Bronchial epithelial cell (primary cell): ENCODE measurements around the gene PEX11B. TPM values are rescaled to one million over a fixed set of nuclear protein-coding genes. Genes with fewer than 3 reads are reported as not detected.

Experiments
- DNase-seq: peaks from one replicate; pipeline ENCODE4 v3.0.0-alpha.2; 2010; ENCODE audit warnings: low read depth
- FAIRE-seq: peaks from 2 replicates; lab custom pipeline; 2011; peaks lifted over from hg19 to GRCh38; lab: Jason Lieb, UNC
- H3K27me3 ChIP-seq: 2 replicates; pipeline ENCODE4 v1.5.1; 2011; ENCODE audit warnings: low read length; ENCODE audit not compliant: control insufficient read depth, insufficient read depth
- H3K36me3 ChIP-seq: 2 replicates; pipeline ENCODE4 v1.5.1; 2011; ENCODE audit warnings: low read length; ENCODE audit not compliant: control insufficient read depth, insufficient read depth
- H3K4me3 ChIP-seq: 2 replicates; pipeline ENCODE4 v1.5.1; 2011; ENCODE audit warnings: mild to moderate bottlenecking, low read depth, low read length, control low read depth
- CTCF ChIP-seq: IDR thresholded peaks from 2 replicates; pipeline ENCODE4 v1.5.1; 2011; ENCODE audit warnings: mild to moderate bottlenecking, moderate library complexity, low read length, control low read depth, inconsistent platforms; ENCODE audit not compliant: insufficient read depth, severe bottlenecking
- total RNA-seq: library from RNA; depleted of rRNA; stranded (reverse); fragments of >200 nt; gene quantifications from 2 replicates; pipeline ENCODE4 v1.2.1, GENCODE V29; 2014

PEX11B gene
- total RNA-seq, result 22.6 and 26.4 TPM in 2 replicates

GRCh38 chr1:145918144-145918991, at the start of gene PEX11B:
Gene PEX11B, minus strand, starts transcription at chr1:145918717. Its CDS starts 29 bp downstream, at chr1:145918688.
- FAIRE-seq, result no peak
- no peak for TF ChIP-seq CTCF
- Histone ChIP-seq H3K4me3 (peak within 1 kb of the TSS; percentile 96), H3K27me3 (no peaks in the 10 kb centered on the region), H3K36me3 (peaks cover 5% of the 10 kb centered on the region)
- DNase-seq, result peak; percentile 78

DNA sequence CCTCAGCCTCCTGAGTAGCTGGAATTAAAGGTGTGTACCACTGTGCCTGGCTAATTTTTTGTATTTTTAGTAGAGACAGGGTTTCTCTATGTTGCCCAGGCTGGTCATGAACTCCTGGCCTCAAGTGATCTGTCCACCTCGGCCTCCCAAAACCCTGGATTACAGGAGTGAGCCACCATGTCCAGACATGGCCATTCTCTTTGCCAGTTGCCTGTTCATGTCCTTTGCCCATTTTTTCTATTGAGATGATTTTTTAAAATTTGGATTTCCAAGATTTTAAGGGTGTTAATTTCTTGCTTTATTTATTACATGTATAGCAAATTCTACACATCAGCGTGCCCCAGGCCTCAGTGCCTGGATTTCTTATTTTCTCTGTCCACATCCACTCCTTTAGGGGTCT, 48.8 kb upstream of the PEX11B start:
- no peak for FAIRE-seq

GRCh38 chr1:145965119-145965744, 46.7 kb upstream of the PEX11B start:
- TF ChIP-seq CTCF, result no peak
- no peak for FAIRE-seq
- no peak for DNase-seq
- Histone ChIP-seq H3K4me3 (peak overlapping the region; percentile 67), H3K27me3 (no peaks in the 10 kb centered on the region), H3K36me3 (no peaks in the 10 kb centered on the region)

More for the DNA sequence above, 48.8 kb upstream of the PEX11B start:
- no peak for DNase-seq
- no peaks in the 10 kb centered on the region for H3K36me3 ChIP-seq
- no peak overlapping the region for H3K4me3 ChIP-seq
- no peak for TF ChIP-seq CTCF
- no peaks in the 10 kb centered on the region for H3K27me3 ChIP-seq

GRCh38 chr1:145964328-145965118, 46.0 kb upstream of the PEX11B start, which contains the start of the genes ANKRD34A and POLR3GL:
Gene ANKRD34A, minus strand, starts transcription at chr1:145964575. Its CDS starts 2,816 bp downstream, at chr1:145961759.
Gene POLR3GL, plus strand, starts transcription at chr1:145964690. Its CDS starts 10,176 bp downstream, at chr1:145974866.
- H3K27me3 ChIP-seq, result no peaks in the 10 kb centered on the region
- peak; percentile 95 for DNase-seq
- H3K4me3 ChIP-seq, result peak within 1 kb of the TSS; percentile 67
- no peak for TF ChIP-seq CTCF
- H3K36me3 ChIP-seq, result no peaks in the 10 kb centered on the region
- no peak for FAIRE-seq

DNA sequence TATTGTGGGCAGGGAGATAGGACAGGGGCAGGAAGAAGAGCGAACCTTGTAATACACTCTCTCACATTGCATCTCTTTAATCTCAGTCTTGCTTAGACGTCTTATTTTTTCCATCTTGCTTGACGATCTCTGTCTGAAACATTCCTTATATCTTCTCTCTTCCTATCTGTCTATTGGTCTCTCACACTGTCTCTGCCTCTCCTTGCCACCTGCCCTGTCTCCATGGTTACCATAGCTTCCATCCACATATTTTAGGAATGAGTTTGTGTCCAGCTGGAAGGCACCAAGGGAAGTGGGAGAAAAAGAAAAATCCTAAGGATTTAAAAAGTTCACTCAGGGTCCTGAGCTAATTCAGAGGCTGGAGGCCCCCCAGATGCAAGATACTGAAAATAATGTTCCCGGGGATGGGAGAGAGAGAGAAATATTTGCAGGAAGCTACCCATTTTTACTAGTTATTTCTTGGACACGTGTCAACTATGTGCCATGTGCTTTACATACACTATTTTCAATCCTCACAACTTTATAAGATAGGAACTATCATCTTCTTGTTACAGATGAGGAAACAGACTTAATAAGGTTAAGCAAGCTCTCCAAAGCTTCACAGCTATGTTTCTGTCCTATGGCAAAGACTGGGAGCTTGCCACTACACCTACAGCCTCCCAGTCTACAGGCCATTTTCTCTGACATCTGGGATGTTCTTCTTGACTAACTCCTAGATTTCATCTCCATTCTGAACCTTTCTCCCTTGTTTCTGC, 44.9 kb upstream of the PEX11B start:
- DNase-seq, result peak; percentile 61
- no peaks in the 10 kb centered on the region for H3K27me3 ChIP-seq
- TF ChIP-seq CTCF, result no peak
- no peaks in the 10 kb centered on the region for H3K36me3 ChIP-seq
- no peak overlapping the region for H3K4me3 ChIP-seq
- FAIRE-seq, result no peak
